Endodermal cell (in vitro differentiated cells): ENCODE measurements around the gene GTPBP1. TPM values are rescaled to one million over a fixed set of nuclear protein-coding genes. Genes with fewer than 3 reads are reported as not detected.
A peak's percentile ranks its signal among the peaks of the same experiment; 100 is the strongest.

Source experiments
- DNase-seq: peaks from one replicate; pipeline ENCODE4 v3.0.0-alpha.2; 2017
- H3K27ac ChIP-seq: 2 replicates; pipeline ENCODE4 v1.5.1; 2013; ENCODE audit warnings: mild to moderate bottlenecking, low read depth, low read length, moderate library complexity
- H3K27me3 ChIP-seq: 2 replicates; pipeline ENCODE4 v1.6.1; 2013; ENCODE audit warnings: mild to moderate bottlenecking, low read length, moderate library complexity; ENCODE audit not compliant: insufficient read depth, control insufficient read depth, poor library complexity, severe bottlenecking
- H3K36me3 ChIP-seq: 2 replicates; pipeline ENCODE4 v1.7.0; 2013; ENCODE audit warnings: mild to moderate bottlenecking, low read length, moderate library complexity; ENCODE audit not compliant: control insufficient read depth, insufficient read depth
- H3K4me1 ChIP-seq: one replicate; pipeline ENCODE4 v1.7.0; 2013; ENCODE audit warnings: low read length; ENCODE audit not compliant: control insufficient read depth, insufficient read depth
- H3K4me3 ChIP-seq: 2 replicates; pipeline ENCODE4 v1.5.1; 2013; ENCODE audit warnings: mild to moderate bottlenecking, low read length, moderate library complexity
- H3K9ac ChIP-seq: 2 replicates; pipeline ENCODE4 v1.6.1; 2013; ENCODE audit warnings: mild to moderate bottlenecking, low read length, moderate library complexity; ENCODE audit not compliant: poor library complexity, severe bottlenecking; ENCODE audit errors: extremely low read depth
- H3K9me3 ChIP-seq: 2 replicates; pipeline ENCODE4 v1.6.1; 2013; ENCODE audit warnings: mild to moderate bottlenecking, low read length, moderate library complexity; ENCODE audit not compliant: control insufficient read depth
- H3K27ac Mint-ChIP-seq: 2 replicates; pipeline ENCODE4 v1.8.0; 2020; ENCODE audit warnings: mixed read lengths
- H3K27me3 Mint-ChIP-seq: 2 replicates; pipeline ENCODE4 v1.8.0; 2021; ENCODE audit warnings: mild to moderate bottlenecking, mixed read lengths; ENCODE audit not compliant: insufficient read depth
- H3K36me3 Mint-ChIP-seq: 2 replicates; pipeline ENCODE4 v1.8.0; 2020; ENCODE audit warnings: low read depth, mixed read lengths
- H3K4me1 Mint-ChIP-seq: 2 replicates; pipeline ENCODE4 v1.8.0; 2020; ENCODE audit warnings: mixed read lengths
- H3K4me3 Mint-ChIP-seq: 2 replicates; pipeline ENCODE4 v1.8.0; 2020; ENCODE audit warnings: mild to moderate bottlenecking, moderate library complexity, mixed read lengths
- H3K9me3 Mint-ChIP-seq: 2 replicates; pipeline ENCODE4 v1.8.0; 2020; ENCODE audit warnings: mild to moderate bottlenecking, mixed read lengths
- WGBS, 2 experiments: methylation state at CpG; one replicate each; pipeline versions ENCODE4 v1.1.5 to v1.1.7; 2013; ENCODE audit warnings: missing lambda C conversion rate in 2 of 2, mixed read lengths in 1 of 2; ENCODE audit not compliant: insufficient coverage in 1 of 2, insufficient read length in 1 of 2; 5-methylcytosine and 5-hydroxymethylcytosine counted together
- total RNA-seq, 2 donors: library from RNA; stranded (reverse); fragmentation: NEBNext Ultra II Directional in 1 of 2; extraction: Animal tissue kit (Norgen Biotek cat#: 25700) in 1 of 2; gene quantifications; 2 replicates in 1 of 2; 3 replicates in 1 of 2; pipeline ENCODE4 v1.2.1, GENCODE V29; 2021
- TF ChIP-seq, protein P1 (sequence below): fragments of 200-600 bp; sonication (generic); conservative IDR thresholded peaks from 2 replicates; pipeline ENCODE4 v1.5.0; 2021; ENCODE audit warnings: antibody characterized with exemption, mild to moderate bottlenecking

The GTPBP1 gene
- total RNA-seq, 2 donors from 2014 or later = 79.0 to 86.1 TPM

DNA sequence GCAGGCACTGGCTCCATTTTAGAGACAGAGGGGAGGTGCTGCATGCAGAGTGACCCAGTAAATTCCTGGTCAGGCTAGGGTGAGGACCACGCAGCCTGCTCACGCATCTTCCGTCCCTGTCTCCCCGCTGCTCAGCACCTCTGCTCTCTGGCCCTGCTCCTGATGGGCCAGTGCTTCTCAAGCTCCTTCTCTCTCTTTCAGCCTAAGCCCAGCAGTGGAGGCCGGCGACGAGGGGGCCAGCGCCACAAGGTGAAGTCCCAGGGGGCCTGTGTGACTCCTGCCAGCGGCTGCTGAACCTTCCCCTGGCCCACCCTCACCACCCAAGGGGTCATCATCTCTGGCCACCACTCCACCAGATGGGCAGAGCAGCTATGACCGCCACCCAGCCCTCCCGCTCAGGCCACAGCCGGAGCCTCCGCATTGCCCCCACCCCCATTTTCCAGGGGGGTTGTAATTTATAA lies 24.7 kb downstream of the GTPBP1 start:
- Histone ChIP-seq H3K4me1 (no peaks in the 10 kb centered on the region), H3K4me3 (no peak overlapping the region), H3K9ac (no peak overlapping the region), H3K9me3 (no peaks in the 10 kb centered on the region), H3K36me3 (peaks cover 90% of the 10 kb centered on the region), H3K27me3 (no peaks in the 10 kb centered on the region), H3K27ac (no peak overlapping the region)
- DNase-seq = no peak
- Mint-ChIP-seq H3K4me1 (no peaks in the 10 kb centered on the region), H3K27me3 (no peaks in the 10 kb centered on the region), H3K4me3 (no peak overlapping the region), H3K9me3 (no peaks in the 10 kb centered on the region), H3K27ac (no peak overlapping the region), H3K36me3 (peaks cover 46% of the 10 kb centered on the region)
- TF ChIP-seq, protein P1, sequence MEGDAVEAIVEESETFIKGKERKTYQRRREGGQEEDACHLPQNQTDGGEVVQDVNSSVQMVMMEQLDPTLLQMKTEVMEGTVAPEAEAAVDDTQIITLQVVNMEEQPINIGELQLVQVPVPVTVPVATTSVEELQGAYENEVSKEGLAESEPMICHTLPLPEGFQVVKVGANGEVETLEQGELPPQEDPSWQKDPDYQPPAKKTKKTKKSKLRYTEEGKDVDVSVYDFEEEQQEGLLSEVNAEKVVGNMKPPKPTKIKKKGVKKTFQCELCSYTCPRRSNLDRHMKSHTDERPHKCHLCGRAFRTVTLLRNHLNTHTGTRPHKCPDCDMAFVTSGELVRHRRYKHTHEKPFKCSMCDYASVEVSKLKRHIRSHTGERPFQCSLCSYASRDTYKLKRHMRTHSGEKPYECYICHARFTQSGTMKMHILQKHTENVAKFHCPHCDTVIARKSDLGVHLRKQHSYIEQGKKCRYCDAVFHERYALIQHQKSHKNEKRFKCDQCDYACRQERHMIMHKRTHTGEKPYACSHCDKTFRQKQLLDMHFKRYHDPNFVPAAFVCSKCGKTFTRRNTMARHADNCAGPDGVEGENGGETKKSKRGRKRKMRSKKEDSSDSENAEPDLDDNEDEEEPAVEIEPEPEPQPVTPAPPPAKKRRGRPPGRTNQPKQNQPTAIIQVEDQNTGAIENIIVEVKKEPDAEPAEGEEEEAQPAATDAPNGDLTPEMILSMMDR = no peak
- WGBS, 2 experiments = 95 to 100% methylated on average over 3 to 12 of the region's 13 CpGs

DNA sequence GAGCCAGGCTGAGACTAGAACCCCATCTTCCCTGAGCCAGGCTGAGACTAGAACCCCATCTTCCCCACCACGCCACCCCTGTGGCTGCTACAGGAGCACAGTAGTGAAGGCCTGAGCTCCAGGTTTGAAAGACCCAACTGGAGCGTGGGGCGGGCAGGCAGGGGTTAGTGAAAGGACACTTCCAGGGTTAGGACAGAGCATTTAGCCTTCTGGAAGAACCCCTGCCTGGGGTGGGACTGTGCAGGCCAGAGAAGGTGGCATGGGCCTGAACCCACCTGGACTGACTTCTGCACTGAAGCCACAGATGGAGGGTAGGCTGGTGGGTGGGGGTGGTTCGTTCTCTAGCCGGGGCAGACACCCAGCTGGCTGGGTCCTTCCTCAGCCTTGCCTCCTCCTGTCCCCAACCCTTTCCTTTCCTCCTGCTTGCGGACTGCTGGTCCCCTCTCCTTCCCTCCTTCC lies 26.0 kb downstream of the GTPBP1 start:
- no peaks in the 10 kb centered on the region for H3K9me3 Mint-ChIP-seq
- no peaks in the 10 kb centered on the region for H3K27me3 Mint-ChIP-seq
- Histone ChIP-seq H3K9me3 (no peaks in the 10 kb centered on the region), H3K4me3 (no peak overlapping the region), H3K27me3 (no peaks in the 10 kb centered on the region), H3K36me3 (peaks cover 89% of the 10 kb centered on the region), H3K9ac (no peak overlapping the region), H3K4me1 (no peaks in the 10 kb centered on the region), H3K27ac (no peak overlapping the region)
- H3K4me3 Mint-ChIP-seq = no peak overlapping the region
- no peak for DNase-seq
- peaks cover 34% of the 10 kb centered on the region for H3K36me3 Mint-ChIP-seq
- WGBS, 2 experiments = 92 to 95% methylated on average over 4 to 6 of the region's 6 CpGs
- no peaks in the 10 kb centered on the region for H3K4me1 Mint-ChIP-seq
- H3K27ac Mint-ChIP-seq = no peak overlapping the region
- TF ChIP-seq, protein P1 = no peak

DNA sequence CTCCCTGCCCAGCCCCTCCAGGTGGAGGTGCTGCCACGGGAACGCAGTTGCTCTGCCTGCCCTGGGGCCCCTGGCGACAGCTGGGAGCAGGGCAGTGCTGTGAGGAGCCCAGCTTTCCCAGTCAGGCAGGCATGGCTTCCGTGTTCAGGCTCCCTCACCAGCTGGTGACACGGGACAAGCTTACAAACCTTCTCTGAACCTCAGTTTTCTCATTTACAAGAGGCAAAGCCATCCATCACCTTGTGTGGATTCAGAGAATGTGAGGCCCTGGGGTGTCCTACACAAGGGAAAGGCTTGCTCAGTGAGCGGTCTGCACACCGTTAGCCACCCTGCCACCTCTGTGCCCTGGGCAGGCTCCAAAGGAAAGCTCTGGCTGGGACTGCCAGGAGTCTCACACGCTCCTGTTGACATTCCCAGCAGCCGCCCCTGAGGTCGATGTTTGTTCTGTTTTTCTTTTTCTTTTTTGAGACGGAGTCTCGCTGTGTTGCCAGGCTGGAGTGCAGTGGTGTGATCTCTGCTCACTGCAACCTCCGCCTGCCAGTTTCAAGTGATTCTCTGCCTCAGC lies 26.6 kb downstream of the GTPBP1 start:
- Mint-ChIP-seq H3K36me3 (peaks cover 33% of the 10 kb centered on the region), H3K4me3 (no peak overlapping the region), H3K27ac (no peak overlapping the region), H3K27me3 (no peaks in the 10 kb centered on the region), H3K4me1 (no peaks in the 10 kb centered on the region), H3K9me3 (no peaks in the 10 kb centered on the region)
- DNase-seq = no peak
- Histone ChIP-seq H3K27me3 (no peaks in the 10 kb centered on the region), H3K4me3 (no peak overlapping the region), H3K4me1 (no peaks in the 10 kb centered on the region), H3K36me3 (peaks cover 85% of the 10 kb centered on the region), H3K9me3 (no peaks in the 10 kb centered on the region), H3K27ac (peak overlapping the region; percentile 58), H3K9ac (no peak overlapping the region)
- TF ChIP-seq, protein P1 = no peak
- WGBS, 2 experiments = 76 to 90% methylated on average over 10 to 13 of the region's 13 CpGs
